Loucy (cell line): Measurements from ENCODE around the gene OR2T34.

Experiments used
- H2AFZ ChIP-seq: fragments of 200-600 bp; sonication (generic); 2 replicates; pipeline ENCODE4 v1.6.0; 2016; ENCODE audit warnings: antibody characterized with exemption, mild to moderate bottlenecking, low read length, moderate library complexity
- H3F3A ChIP-seq: fragments of 200-600 bp; 2 replicates; pipeline ENCODE4 v1.6.0; 2016; ENCODE audit warnings: antibody characterized with exemption, low read depth, mild to moderate bottlenecking
- H3K27me3 ChIP-seq: fragments of 200-600 bp; sonication (generic); 2 replicates; pipeline ENCODE4 v1.6.1; 2014; ENCODE audit warnings: low read length, mild to moderate bottlenecking; ENCODE audit not compliant: insufficient read depth, poor library complexity, severe bottlenecking
- H3K36me3 ChIP-seq: fragments of 200-600 bp; sonication (generic); 2 replicates; pipeline ENCODE4 v1.6.1; 2016; ENCODE audit warnings: low read length; ENCODE audit not compliant: insufficient read depth
- H3K4me1 ChIP-seq: fragments of 200-600 bp; sonication (generic); 2 replicates; pipeline ENCODE4 v1.5.1; 2014; ENCODE audit warnings: low read length, mild to moderate bottlenecking; ENCODE audit not compliant: insufficient read depth, poor library complexity, severe bottlenecking
- H3K4me2 ChIP-seq: fragments of 200-600 bp; sonication (generic); 2 replicates; pipeline ENCODE4 v1.6.0; 2014; ENCODE audit warnings: antibody characterized with exemption, low read length, low read depth, mild to moderate bottlenecking; ENCODE audit not compliant: poor library complexity, severe bottlenecking
- H3K4me3 ChIP-seq: fragments of 200-600 bp; sonication (generic); 2 replicates; pipeline ENCODE4 v1.5.1; 2014; ENCODE audit warnings: low read length, mild to moderate bottlenecking, mixed read lengths; ENCODE audit not compliant: poor library complexity, severe bottlenecking
- H3K79me2 ChIP-seq: fragments of 200-600 bp; sonication (generic); 2 replicates; pipeline ENCODE4 v1.6.1; 2014; ENCODE audit warnings: low read length; ENCODE audit not compliant: insufficient read depth
- H3K9ac ChIP-seq: fragments of 200-600 bp; sonication (generic); 2 replicates; pipeline ENCODE4 v1.6.0; 2014; ENCODE audit warnings: mild to moderate bottlenecking, low read depth, low read length, moderate library complexity; ENCODE audit not compliant: poor library complexity, severe bottlenecking
- H3K9me2 ChIP-seq: fragments of 200-600 bp; sonication (generic); replicated peaks from 2 replicates; pipeline ENCODE4 v1.6.1; 2016; ENCODE audit warnings: low read depth, low read length, mixed read lengths
- H3K9me3 ChIP-seq: fragments of 200-600 bp; sonication (generic); 2 replicates; pipeline ENCODE4 v1.6.1; 2014; ENCODE audit warnings: mild to moderate bottlenecking, antibody characterized with exemption, low read length, low read depth; ENCODE audit not compliant: insufficient read depth
- H4K20me1 ChIP-seq: fragments of 200-600 bp; sonication (generic); 2 replicates; pipeline ENCODE4 v1.6.0; 2014; ENCODE audit warnings: antibody characterized with exemption, low read length, mild to moderate bottlenecking; ENCODE audit not compliant: insufficient read depth, poor library complexity, severe bottlenecking
- EZH2phosphoT487 ChIP-seq: fragments of 200-600 bp; IDR thresholded peaks from 2 replicates; pipeline ENCODE4 v1.6.1; 2018; ENCODE audit warnings: antibody characterized with exemption, mild to moderate bottlenecking, moderate library complexity, borderline replicate concordance
- TF ChIP-seq, protein P1 (sequence below): fragments of 200-600 bp; sonication (generic); conservative IDR thresholded peaks from 2 replicates; pipeline ENCODE4 v1.5.1; 2014; ENCODE audit warnings: mild to moderate bottlenecking, antibody characterized with exemption, low read length

OR2T34 gene

DNA sequence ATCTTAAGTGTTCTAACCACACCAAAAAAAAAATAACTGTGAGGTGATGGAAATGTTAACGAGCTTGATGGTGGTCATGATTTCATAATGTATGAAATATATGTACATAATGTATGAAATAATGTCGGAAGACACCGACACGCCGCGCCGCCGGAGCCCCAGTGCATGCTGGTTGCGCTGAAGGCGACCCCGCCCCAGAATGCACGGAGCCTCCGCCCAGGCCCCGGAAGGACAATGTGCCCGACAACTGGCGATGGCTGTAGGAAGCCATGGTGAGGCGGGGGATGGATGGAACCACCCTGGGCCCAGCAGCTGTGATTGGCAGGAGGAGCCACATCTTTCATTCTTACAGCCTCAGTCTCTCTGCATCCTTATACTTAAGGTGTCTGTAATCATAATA, 15.5 kb upstream of the OR2T34 start:
- no peak overlapping the region for H3K4me2 ChIP-seq
- H4K20me1 ChIP-seq: no peaks in the 10 kb centered on the region
- H3K9me3 ChIP-seq: no peaks in the 10 kb centered on the region
- no peaks in the 10 kb centered on the region for H3F3A ChIP-seq
- no peaks in the 10 kb centered on the region for H3K36me3 ChIP-seq
- TF ChIP-seq EZH2phosphoT487: no peak
- TF ChIP-seq, protein P1, sequence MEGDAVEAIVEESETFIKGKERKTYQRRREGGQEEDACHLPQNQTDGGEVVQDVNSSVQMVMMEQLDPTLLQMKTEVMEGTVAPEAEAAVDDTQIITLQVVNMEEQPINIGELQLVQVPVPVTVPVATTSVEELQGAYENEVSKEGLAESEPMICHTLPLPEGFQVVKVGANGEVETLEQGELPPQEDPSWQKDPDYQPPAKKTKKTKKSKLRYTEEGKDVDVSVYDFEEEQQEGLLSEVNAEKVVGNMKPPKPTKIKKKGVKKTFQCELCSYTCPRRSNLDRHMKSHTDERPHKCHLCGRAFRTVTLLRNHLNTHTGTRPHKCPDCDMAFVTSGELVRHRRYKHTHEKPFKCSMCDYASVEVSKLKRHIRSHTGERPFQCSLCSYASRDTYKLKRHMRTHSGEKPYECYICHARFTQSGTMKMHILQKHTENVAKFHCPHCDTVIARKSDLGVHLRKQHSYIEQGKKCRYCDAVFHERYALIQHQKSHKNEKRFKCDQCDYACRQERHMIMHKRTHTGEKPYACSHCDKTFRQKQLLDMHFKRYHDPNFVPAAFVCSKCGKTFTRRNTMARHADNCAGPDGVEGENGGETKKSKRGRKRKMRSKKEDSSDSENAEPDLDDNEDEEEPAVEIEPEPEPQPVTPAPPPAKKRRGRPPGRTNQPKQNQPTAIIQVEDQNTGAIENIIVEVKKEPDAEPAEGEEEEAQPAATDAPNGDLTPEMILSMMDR: no peak
- no peak overlapping the region for H3K9ac ChIP-seq
- H3K79me2 ChIP-seq: no peaks in the 10 kb centered on the region
- H2AFZ ChIP-seq: no peak overlapping the region
- no peak overlapping the region for H3K4me3 ChIP-seq
- 0 out of 2 replicates have a peak, but pooled peaks cover 5% of the 10 kb centered on the region for H3K9me2 ChIP-seq
- H3K27me3 ChIP-seq: no peaks in the 10 kb centered on the region
- H3K4me1 ChIP-seq: no peaks in the 10 kb centered on the region

GRCh38 chr1:248589334-248589733, 14.8 kb upstream of the OR2T34 start:
- Histone ChIP-seq H3K27me3 (no peaks in the 10 kb centered on the region), H3K4me3 (no peak overlapping the region), H3K79me2 (no peaks in the 10 kb centered on the region), H2AFZ (no peak overlapping the region), H3K4me2 (no peak overlapping the region), H4K20me1 (no peaks in the 10 kb centered on the region), H3K36me3 (no peaks in the 10 kb centered on the region), H3K9ac (no peak overlapping the region), H3K9me3 (no peaks in the 10 kb centered on the region), H3F3A (no peaks in the 10 kb centered on the region), H3K4me1 (no peaks in the 10 kb centered on the region), H3K9me2 (0 out of 2 replicates have a peak, but pooled peaks cover 5% of the 10 kb centered on the region)
- TF ChIP-seq, protein P1: no peak
- TF ChIP-seq EZH2phosphoT487: no peak

- Histone ChIP-seq H3K4me2 (no peak overlapping the region), H3K36me3 (no peaks in the 10 kb centered on the region), H4K20me1 (no peaks in the 10 kb centered on the region), H3K9me3 (no peaks in the 10 kb centered on the region), H2AFZ (no peak overlapping the region), H3K4me1 (no peaks in the 10 kb centered on the region), H3K79me2 (no peaks in the 10 kb centered on the region), H3K9ac (no peak overlapping the region), H3K4me3 (no peak overlapping the region), H3F3A (no peaks in the 10 kb centered on the region), H3K9me2 (0 out of 2 replicates have a peak, but pooled peaks cover 5% of the 10 kb centered on the region), H3K27me3 (no peaks in the 10 kb centered on the region)
- TF ChIP-seq, protein P1: no peak
- no peak for TF ChIP-seq EZH2phosphoT487
Observed at GRCh38 chr1:248585266-248585665, 10.7 kb upstream of the OR2T34 start.
